ENCODE measurements around the gene VPS41.

- no peak for TF ChIP-seq POLR2A (IDR thresholded peaks at IDR 0.05)
- TF ChIP-seq, protein P1, sequence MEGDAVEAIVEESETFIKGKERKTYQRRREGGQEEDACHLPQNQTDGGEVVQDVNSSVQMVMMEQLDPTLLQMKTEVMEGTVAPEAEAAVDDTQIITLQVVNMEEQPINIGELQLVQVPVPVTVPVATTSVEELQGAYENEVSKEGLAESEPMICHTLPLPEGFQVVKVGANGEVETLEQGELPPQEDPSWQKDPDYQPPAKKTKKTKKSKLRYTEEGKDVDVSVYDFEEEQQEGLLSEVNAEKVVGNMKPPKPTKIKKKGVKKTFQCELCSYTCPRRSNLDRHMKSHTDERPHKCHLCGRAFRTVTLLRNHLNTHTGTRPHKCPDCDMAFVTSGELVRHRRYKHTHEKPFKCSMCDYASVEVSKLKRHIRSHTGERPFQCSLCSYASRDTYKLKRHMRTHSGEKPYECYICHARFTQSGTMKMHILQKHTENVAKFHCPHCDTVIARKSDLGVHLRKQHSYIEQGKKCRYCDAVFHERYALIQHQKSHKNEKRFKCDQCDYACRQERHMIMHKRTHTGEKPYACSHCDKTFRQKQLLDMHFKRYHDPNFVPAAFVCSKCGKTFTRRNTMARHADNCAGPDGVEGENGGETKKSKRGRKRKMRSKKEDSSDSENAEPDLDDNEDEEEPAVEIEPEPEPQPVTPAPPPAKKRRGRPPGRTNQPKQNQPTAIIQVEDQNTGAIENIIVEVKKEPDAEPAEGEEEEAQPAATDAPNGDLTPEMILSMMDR (IDR thresholded peaks at IDR 0.05), result no peak
Observed at GRCh38 chr7:38920731-38921130, 11.7 kb upstream of the VPS41 start.
